GM12864 (cell line): ENCODE results near the gene ENG.

Experiments used
- DNase-seq: peaks from one replicate; pipeline ENCODE4 v3.0.0-alpha.2; 2011; ENCODE audit warnings: low read depth
- H3K4me3 ChIP-seq: 2 replicates; pipeline ENCODE4 v1.5.1; 2011; ENCODE audit warnings: mild to moderate bottlenecking, low read depth, low read length, control low read depth
- CTCF ChIP-seq: IDR thresholded peaks from 2 replicates; pipeline ENCODE4 v1.5.1; 2011; ENCODE audit warnings: low read depth, mild to moderate bottlenecking, moderate library complexity, low read length, control low read depth, inconsistent platforms; ENCODE audit errors: missing control alignments

The ENG gene

DNA sequence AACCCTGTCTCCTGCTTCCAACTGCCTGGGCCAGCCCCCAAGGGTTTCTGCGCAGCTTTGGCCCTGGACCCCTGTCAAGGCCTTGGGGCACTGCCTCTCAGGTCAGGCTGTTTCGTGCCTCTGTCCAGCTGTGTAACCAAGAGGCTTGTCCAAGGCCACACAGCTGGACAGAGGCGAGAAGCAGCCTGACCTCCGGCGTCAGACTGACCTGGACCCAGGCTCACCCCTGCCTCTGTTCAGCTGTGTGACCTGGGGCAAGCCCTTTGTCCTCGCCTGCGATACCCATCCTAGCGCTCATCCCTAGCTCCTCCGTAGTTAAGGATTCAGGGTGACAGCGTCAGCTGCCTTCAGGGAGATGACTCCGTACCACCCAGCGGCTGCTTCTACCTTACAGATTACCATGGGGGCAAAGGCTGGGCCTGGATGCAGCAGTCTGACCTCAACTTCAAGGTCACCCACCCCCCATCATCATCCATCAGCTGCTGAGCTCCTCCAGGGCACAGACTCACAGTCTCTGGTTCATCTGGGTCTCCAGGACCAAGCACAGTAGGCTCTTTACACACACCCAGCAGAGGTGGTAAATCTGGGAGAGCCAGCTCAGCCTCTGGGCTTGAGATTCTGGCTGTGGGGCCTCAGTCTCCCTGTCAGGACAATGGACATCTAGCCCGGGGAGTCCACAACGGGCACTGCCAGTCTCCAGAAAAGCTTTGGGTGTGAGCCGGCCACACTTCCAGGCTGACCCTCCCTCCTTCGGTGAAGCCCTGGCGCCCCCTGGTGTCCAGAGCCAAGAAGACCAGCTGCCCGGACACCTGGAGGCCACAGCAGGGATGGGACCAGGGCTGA, 15.1 kb upstream of the ENG start:
- DNase-seq: no peak
- TF ChIP-seq CTCF: peak; percentile 91
- no peak overlapping the region for H3K4me3 ChIP-seq

- TF ChIP-seq CTCF: no peak
- no peak overlapping the region for H3K4me3 ChIP-seq
- DNase-seq: no peak
These were observed 13.9 kb upstream of the ENG start for GRCh38 chr9:127868278-127868902.

GRCh38 chr9:127867356-127868277, 13.2 kb upstream of the ENG start:
- no peak for DNase-seq
- TF ChIP-seq CTCF: no peak
- H3K4me3 ChIP-seq: no peak overlapping the region

DNA sequence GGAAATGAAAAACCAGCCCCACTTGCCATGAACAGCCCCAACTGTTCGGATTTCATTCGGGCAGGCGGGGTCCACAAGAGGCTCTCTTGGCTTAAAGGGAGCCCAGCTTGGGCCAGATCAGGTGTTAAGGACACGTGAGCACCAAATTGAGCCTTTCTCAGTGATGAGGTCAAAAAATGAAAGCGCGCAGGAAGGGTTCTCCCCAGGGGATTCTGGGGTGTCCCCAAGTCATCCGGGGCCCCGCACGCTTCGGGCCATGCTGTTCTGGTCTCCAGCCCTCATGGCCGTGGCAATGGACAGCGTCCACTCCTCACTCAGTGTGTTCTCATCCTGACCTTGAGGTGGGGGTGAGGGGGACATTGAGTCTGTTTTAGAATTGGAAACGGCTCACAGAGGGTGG, 12.1 kb upstream of the ENG start:
- TF ChIP-seq CTCF: no peak
- H3K4me3 ChIP-seq: no peak overlapping the region
- no peak for DNase-seq

DNA sequence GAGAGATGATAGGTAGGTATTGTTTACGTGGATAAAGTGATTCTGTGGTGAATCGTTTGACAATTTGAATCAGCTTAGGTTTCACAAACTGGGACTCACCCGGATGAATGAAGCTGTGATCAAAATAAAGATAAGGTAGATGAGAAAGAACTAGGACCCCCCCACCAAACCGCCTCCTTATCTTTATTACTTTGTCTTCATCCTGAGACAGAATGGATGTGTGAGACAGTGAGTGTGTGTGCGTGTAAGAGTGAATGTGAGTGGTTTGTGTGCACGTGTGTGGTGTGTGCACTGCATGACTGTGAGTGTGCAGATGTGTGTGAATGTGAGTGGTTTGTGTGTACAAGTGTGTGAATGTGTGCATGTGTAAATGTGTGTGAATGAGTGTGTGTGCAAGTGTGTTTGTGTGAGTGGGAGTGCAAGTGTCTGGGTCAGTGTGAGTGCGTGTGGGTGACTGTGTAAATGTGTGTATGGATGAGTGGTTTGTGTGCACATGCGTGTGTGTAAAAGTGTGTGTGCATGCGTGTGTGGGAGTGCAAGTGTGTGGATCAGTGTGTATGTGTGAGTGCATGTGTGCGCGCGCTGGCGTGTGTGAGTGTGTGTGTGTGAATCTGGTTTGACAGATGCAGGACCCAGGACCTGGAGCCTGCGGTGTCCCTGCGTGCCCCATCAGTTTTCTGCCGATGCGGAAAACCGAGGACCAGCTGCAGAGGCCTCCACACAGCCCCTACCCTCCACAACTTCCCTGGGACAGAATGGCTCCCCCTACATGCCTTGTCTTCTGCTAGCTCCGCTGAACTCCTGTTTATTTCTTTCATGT, 11.4 kb upstream of the ENG start:
- TF ChIP-seq CTCF: no peak
- no peak overlapping the region for H3K4me3 ChIP-seq
- no peak for DNase-seq

GRCh38 chr9:127863191-127863621, 8.7 kb upstream of the ENG start:
- H3K4me3 ChIP-seq: no peak overlapping the region
- no peak for TF ChIP-seq CTCF
- DNase-seq: no peak
